ENCODE data around the gene ARHGAP25. TPM values are rescaled to one million over a fixed set of nuclear protein-coding genes. Genes with fewer than 3 reads are reported as not detected.
A peak's percentile ranks its signal among the peaks of the same experiment; 100 is the strongest.

Gene ARHGAP25
- total and polyA plus RNA-seq, 10 of the 15 experiments (the other 5 are each of a cell fraction or from before 2014, with no cell fraction given) = 0.15 to 1.0 (median 0.46) TPM

GRCh38 chr2:68774569-68775271, 40.1 kb downstream of the ARHGAP25 start (continued):
- no peak for TF ChIP-seq ZNF592 (IDR thresholded peaks at IDR 0.05)
- TF ChIP-seq SMC3 (IDR thresholded peaks at IDR 0.05; ENCODE audit: borderline replicate concordance, low read length) = no peak
- TF ChIP-seq ATF2 (IDR thresholded peaks at IDR 0.05; ENCODE audit: low read length) = 0 out of 2 replicates have a peak, but pooled peaks have one; percentile 51
- TF ChIP-seq SMAD5 (IDR thresholded peaks at IDR 0.05; ENCODE audit: low read depth) = no peak
- TF ChIP-seq POLR2AphosphoS2 (IDR thresholded peaks at IDR 0.05; ENCODE audit: low read depth, low read length) = no peak
- no peak for TF ChIP-seq SREBF2 (IDR thresholded peaks at IDR 0.05; ENCODE audit: low read length)
- no peak for TF ChIP-seq POLR2A (IDR thresholded peaks at IDR 0.05; ENCODE audit: low read depth, low read length)
- TF ChIP-seq JUNB (IDR thresholded peaks at IDR 0.05) = peak; percentile 35; the same call in 1 of the 2 replicates
- TF ChIP-seq EGR1 (IDR thresholded peaks at IDR 0.05; ENCODE audit: borderline replicate concordance in 1 of 2, low read depth in 2 of 2, low read length in 2 of 2) = peak in 1 of 2 experiments; percentile 85; a peak in 2 of 3 replicates
- no peak for TF ChIP-seq NRF1 (conservative IDR thresholded peaks at IDR 0.05; ENCODE audit: low read depth, low read length)
- no peak for TF ChIP-seq CEBPZ (IDR thresholded peaks at IDR 0.05; ENCODE audit: low read depth, low read length)
- peak; percentile 42 to 47 for TF ChIP-seq IKZF2 (IDR thresholded peaks at IDR 0.05)
- TF ChIP-seq RAD51 (IDR thresholded peaks at IDR 0.05) = no peak
- TF ChIP-seq ZNF687 (IDR thresholded peaks at IDR 0.05) = no peak
- peak; percentile 58 for TF ChIP-seq FOXM1 (IDR thresholded peaks at IDR 0.05; ENCODE audit: low read depth, low read length)
- no peak for TF ChIP-seq CEBPB (IDR thresholded peaks at IDR 0.05; ENCODE audit: borderline replicate concordance in 1 of 2, low read depth in 2 of 2, low read length in 2 of 2)
- no peak for TF ChIP-seq BACH1 (IDR thresholded peaks at IDR 0.05; ENCODE audit: borderline replicate concordance)
- TF ChIP-seq SP1 (IDR thresholded peaks at IDR 0.05; ENCODE audit: low read depth, low read length) = no peak

Data from GM12878 (cell line).